Common myeloid progenitor, CD34-positive (primary cell): ENCODE results near the gene RBP3.

Experiments
- CTCF ChIA-PET: fragments of 350-600 bp; sonication (Branson Sonifier 250); formaldehyde crosslinking; loops from one replicate; lab custom pipeline; 2021; ENCODE audit warnings: antibody characterized with exemption; lab: Charles Lee
- POLR2A ChIA-PET: fragments of 350-600 bp; sonication (Branson Sonifier 250); formaldehyde crosslinking; loops from one replicate; lab custom pipeline; 2021; ENCODE audit warnings: antibody characterized with exemption; lab: Charles Lee
- DNase-seq, 3 donors: peaks; one replicate each; pipeline versions ENCODE4 v3.0.0 to v3.0.0-alpha.2; 2013
- H3K27ac ChIP-seq, 2 experiments: 1 replicate in 1 of 2; 2 replicates in 1 of 2; pipeline ENCODE4 v1.7.0; 2013; ENCODE audit warnings: inconsistent platforms in 2 of 2, low read length in 2 of 2, mild to moderate bottlenecking in 2 of 2, low read depth in 1 of 2, moderate library complexity in 1 of 2; ENCODE audit not compliant: severe bottlenecking in 2 of 2, insufficient read depth in 1 of 2, poor library complexity in 1 of 2
- H3K27me3 ChIP-seq, 5 experiments: replicated peaks in 2 of 5; 1 replicate in 3 of 5; 2 replicates in 2 of 5; pipeline versions ENCODE4 v1.6.1 to v1.7.0; 2013; ENCODE audit warnings: low read length in 4 of 5, mild to moderate bottlenecking in 2 of 5, moderate library complexity in 2 of 5, inconsistent platforms in 1 of 5; ENCODE audit not compliant: insufficient read depth in 5 of 5, control insufficient read depth in 4 of 5
- H3K36me3 ChIP-seq, 4 experiments: 1 replicate in 2 of 4; 2 replicates in 2 of 4; pipeline versions ENCODE4 v1.6.1 to v1.7.0; 2013; ENCODE audit warnings: low read length in 3 of 4, control low read depth in 1 of 4, mild to moderate bottlenecking in 1 of 4; ENCODE audit not compliant: control insufficient read depth in 4 of 4, insufficient read depth in 4 of 4
- H3K4me1 ChIP-seq, 4 experiments: 1 replicate in 3 of 4; 2 replicates in 1 of 4; pipeline versions ENCODE4 v1.6.1 to v1.7.1; 2013; ENCODE audit warnings: low read length in 3 of 4, mild to moderate bottlenecking in 3 of 4, control low read depth in 1 of 4, inconsistent platforms in 1 of 4, moderate library complexity in 1 of 4; ENCODE audit not compliant: control insufficient read depth in 4 of 4, insufficient read depth in 4 of 4; ENCODE audit errors: control extremely low read depth in 1 of 4
- H3K4me3 ChIP-seq, 7 experiments: 1 replicate in 4 of 7; 2 replicates in 3 of 7; pipeline versions ENCODE4 v1.5.1 to v1.7.0; 2013; ENCODE audit warnings: mild to moderate bottlenecking in 7 of 7, low read length in 6 of 7, moderate library complexity in 6 of 7, inconsistent platforms in 2 of 7, low read depth in 2 of 7, control low read depth in 1 of 7; ENCODE audit not compliant: insufficient read depth in 4 of 7, control insufficient read depth in 1 of 7; ENCODE audit errors: extremely low read depth in 1 of 7
- H3K9me3 ChIP-seq, 5 experiments: 1 replicate in 4 of 5; 2 replicates in 1 of 5; pipeline versions ENCODE4 v1.6.1 to v1.7.1; 2013; ENCODE audit warnings: low read length in 4 of 5, mild to moderate bottlenecking in 2 of 5, inconsistent platforms in 1 of 5, low read depth in 1 of 5, moderate library complexity in 1 of 5; ENCODE audit not compliant: control insufficient read depth in 4 of 5, insufficient read depth in 2 of 5; ENCODE audit errors: control extremely low read depth in 1 of 5
- WGBS: methylation state at CpG from one replicate; pipeline ENCODE4 v1.1.5; 2013; ENCODE audit not compliant: insufficient coverage; 5-methylcytosine and 5-hydroxymethylcytosine counted together

Gene RBP3

DNA sequence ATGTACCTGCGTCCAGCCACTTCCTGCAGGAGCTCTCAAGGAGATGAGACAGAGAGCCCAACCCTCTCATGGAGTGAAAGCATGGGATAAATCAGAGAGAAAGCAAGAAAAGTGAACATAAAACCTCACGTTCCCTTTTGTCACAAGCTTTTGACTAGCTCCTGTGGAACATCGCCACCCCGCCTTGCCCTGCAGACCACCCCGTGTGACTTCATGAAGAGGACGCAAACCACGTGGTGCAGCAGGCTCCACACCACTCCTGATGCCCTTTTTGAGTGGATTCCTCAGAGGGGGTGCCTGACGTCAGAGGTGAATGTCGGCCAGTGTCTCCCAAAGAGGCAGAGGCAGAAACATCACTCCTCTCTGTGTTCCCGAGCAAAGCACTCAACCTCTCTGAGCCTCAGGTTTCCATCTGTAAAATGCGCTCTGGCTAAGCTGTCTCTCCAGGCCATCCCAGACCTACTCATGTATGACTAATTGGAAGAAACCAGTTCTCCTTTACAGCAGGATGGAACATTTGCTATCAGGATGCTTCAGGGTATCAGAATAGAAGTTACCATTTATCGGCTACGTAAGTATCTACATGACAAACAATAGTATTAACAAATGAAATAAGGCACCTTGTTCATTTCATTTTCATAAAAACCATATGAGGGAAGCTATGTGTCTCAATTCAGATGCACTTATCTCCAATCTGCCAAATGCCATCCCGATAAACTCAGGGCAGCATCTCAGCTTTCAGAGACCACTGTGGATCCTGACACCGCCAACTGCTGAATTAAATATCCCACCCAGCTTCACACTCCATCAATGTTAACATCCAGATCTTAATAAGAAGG, 30.7 kb downstream of the RBP3 start:
- H3K27me3 ChIP-seq = peaks cover 0 to 50% (median 32%) of the 10 kb centered on the region in 5 experiments

DNA sequence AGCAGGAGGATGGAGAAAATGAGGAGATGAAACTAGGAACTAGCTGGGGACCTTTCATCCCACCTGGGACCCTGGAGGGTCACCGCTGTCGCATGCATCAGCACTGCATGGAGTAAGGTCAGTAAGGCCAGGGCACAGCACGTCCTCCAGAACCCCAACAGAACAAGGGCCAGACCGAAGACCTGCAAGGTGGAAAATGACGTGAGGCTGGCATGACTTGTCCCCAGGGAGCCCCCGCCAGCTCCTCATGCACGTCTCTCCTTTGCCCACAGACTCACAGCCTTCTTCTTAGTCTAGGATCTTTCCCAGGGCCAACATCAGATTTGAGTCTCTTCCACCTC, 31.3 kb downstream of the RBP3 start:
- Histone ChIP-seq H3K27ac (no peak overlapping the region), H3K9me3 (no peaks in the 10 kb centered on the region), H3K4me1 (peaks cover 0 to 7% (median 6%) of the 10 kb centered on the region in 4 experiments), H3K36me3 (no peaks in the 10 kb centered on the region), H3K27me3 (peaks cover 0 to 53% (median 32%) of the 10 kb centered on the region in 5 experiments), H3K4me3 (no peak overlapping the region)
- ChIA-PET POLR2A (no interaction called here), CTCF (interaction anchor here (1.2 kb wide), 1 partner anchor 17 kb away, joined by 3 read pairs; no protein-coding TSS in a partner anchor)
- WGBS = 84% methylated on average over 7 of the region's 7 CpGs
- DNase-seq = no peak

More for the DNA sequence above, 30.7 kb downstream of the RBP3 start:
- POLR2A ChIA-PET = no interaction called here
- WGBS = 90% methylated on average over 13 of the region's 15 CpGs
- no peaks in the 10 kb centered on the region for H3K36me3 ChIP-seq
- H3K4me1 ChIP-seq = peaks cover 0 to 3% (median 2%) of the 10 kb centered on the region in 4 experiments
- CTCF ChIA-PET = interaction anchor here (1.2 kb wide), 1 partner anchor 17 kb away, joined by 3 read pairs; no protein-coding TSS in a partner anchor
- H3K27ac ChIP-seq = no peak overlapping the region
- no peaks in the 10 kb centered on the region for H3K9me3 ChIP-seq
- DNase-seq = no peak
- H3K4me3 ChIP-seq = no peak overlapping the region

DNA sequence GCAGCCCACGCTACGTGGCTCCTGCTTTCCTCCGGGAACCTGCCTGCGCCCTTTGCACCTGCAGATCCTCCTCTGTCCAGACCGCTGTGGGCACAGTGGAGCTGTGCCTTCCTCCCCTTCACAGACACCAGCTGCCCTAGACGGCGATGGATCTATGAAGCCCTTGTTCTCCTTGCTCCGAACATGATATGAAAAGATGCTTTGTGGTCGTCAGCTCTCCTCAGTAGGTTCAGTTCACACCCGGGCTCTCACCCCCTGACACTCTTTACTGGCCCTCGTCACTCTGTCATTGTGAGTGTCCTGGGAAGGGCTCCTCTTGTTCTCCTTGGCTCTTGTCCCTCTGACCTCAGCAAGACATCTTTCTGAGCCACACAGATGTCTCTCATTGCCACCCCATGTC, 31.7 kb downstream of the RBP3 start:
- DNase-seq = no peak
- ChIA-PET CTCF (no interaction called here), POLR2A (no interaction called here)
- no peak overlapping the region for H3K4me3 ChIP-seq
- peaks cover 0 to 53% (median 32%) of the 10 kb centered on the region in 5 experiments for H3K27me3 ChIP-seq
- H3K36me3 ChIP-seq = no peaks in the 10 kb centered on the region
- WGBS = 74% methylated on average over 11 of the region's 11 CpGs
- H3K27ac ChIP-seq = no peak overlapping the region
- peaks cover 1 to 12% (median 7%) of the 10 kb centered on the region in 4 experiments for H3K4me1 ChIP-seq
- no peaks in the 10 kb centered on the region for H3K9me3 ChIP-seq

DNA sequence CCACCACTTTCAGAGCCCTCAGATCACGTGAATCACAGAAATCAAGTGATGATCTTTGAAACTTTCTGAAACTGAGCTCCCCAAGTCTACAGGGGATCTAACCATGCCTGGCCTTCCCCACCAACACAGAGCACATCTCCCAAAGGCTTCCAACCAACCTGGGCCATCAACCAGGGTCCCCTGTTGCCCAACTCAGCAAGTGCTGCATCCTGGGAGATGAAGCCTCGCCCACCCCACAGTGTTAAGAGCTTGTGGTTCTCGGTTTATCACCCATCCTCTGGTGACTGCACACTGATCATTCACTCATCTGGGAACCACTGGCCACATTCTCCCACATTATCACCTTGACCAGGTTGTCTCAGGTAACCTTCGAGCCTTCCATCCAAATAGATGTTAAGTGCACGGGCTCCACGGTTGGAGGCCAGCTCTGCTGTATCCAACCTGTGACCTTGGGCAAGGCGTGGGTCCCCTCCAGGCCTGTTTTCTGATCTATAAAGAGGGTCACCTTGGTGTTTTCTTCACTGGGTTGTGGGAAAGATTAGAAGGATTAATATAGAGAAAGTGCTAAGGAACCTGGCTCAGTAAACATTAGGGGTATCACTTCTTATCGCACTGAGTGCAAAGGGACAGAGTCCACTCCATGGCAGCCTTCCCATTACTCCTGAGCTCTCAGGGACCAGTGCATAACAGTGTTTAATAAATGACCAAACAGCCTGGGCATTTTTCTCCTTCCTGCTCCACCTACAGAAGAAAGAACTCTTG, 32.4 kb downstream of the RBP3 start:
- Histone ChIP-seq H3K36me3 (no peaks in the 10 kb centered on the region), H3K4me3 (no peak overlapping the region), H3K9me3 (no peaks in the 10 kb centered on the region), H3K27me3 (peaks cover 0 to 53% (median 32%) of the 10 kb centered on the region in 5 experiments), H3K4me1 (peaks cover 4 to 14% (median 9%) of the 10 kb centered on the region in 4 experiments), H3K27ac (no peak overlapping the region)
- 90% methylated on average over 7 of the region's 8 CpGs for WGBS
- DNase-seq = no peak
- POLR2A ChIA-PET = no interaction called here
- CTCF ChIA-PET = no interaction called here

DNA sequence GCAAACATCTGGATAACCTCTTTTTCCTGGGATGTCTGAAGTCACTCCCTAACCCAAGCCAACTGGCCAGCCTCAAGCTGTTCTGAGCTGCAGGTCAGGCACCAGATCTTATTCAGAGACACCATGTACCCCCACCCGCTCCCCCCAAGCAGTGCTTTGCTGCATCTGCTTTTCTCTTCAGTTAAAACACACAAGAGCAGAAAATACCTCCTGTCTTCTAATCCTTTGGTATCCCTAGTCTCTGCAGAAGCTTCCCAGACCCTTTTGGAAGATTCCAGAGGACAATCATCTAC, 32.9 kb downstream of the RBP3 start:
- no CpG with 5 or more reads among the region's 1 CpG for WGBS
- Histone ChIP-seq H3K4me3 (no peak overlapping the region), H3K9me3 (no peaks in the 10 kb centered on the region), H3K36me3 (no peaks in the 10 kb centered on the region), H3K27me3 (peaks cover 0 to 49% (median 28%) of the 10 kb centered on the region in 5 experiments), H3K27ac (no peak overlapping the region), H3K4me1 (peaks cover 4 to 14% (median 9%) of the 10 kb centered on the region in 4 experiments)
- ChIA-PET POLR2A (no interaction called here), CTCF (no interaction called here)
- DNase-seq = no peak

DNA sequence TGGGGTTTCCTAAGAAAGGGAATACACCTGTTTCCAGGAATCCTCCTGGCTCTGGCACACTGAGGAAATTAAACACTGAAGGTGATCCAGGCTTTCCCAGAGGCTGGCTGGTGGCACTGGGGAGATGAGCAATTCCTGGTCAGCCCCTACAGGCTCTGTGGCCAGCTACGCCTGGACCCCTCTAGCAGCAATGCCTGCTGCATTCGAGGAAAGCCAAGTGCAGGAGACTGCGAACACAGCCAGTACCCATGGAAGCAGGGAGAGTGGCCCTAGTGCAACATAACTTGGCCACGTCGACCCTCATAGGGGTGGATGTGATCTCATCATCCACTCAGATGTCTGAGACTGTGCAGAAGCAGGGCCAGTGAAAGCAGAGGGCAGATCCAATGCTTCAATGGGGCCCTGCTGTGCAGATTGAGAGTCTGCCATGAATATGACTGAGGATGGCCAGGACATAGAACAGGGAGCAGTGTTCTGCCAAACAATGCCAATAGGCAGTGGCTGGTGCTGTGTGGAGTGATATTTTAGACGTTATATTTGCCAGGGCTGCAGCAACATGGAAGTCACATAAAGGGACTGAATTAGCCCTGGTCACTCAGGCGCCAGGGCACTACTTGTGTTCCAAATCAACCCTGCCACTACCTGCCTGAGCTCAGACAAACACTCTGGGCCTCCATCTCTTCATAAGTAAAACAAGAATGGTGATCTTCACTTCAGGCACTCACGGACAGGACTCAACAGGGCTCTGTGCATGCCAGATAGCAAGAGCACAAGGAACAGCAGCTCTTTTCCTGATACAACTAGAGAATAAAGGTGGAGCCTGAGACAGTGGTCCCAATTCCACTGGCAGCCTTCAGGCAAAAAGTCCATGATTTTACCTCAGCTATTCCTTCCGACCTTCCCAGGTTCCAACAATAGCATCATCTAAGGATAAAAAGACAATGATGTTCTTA, 33.5 kb downstream of the RBP3 start:
- 88% methylated on average over 8 of the region's 9 CpGs for WGBS
- ChIA-PET CTCF (no interaction called here), POLR2A (no interaction called here)
- Histone ChIP-seq H3K4me1 (peaks cover 4 to 14% (median 9%) of the 10 kb centered on the region in 4 experiments), H3K4me3 (no peak overlapping the region), H3K27me3 (peaks cover 0 to 43% (median 25%) of the 10 kb centered on the region in 5 experiments), H3K36me3 (no peaks in the 10 kb centered on the region), H3K27ac (no peak overlapping the region), H3K9me3 (peaks cover 0 to under 1% (median 0%) of the 10 kb centered on the region in 5 experiments)
- DNase-seq = no peak
